GM04503 (cell line): ENCODE data around the gene MBNL1.
"Not testable (repeated sequence)": the region's sequence is repeated elsewhere in the genome, so short reads cannot be mapped to it uniquely, and the experiment has no call there.

ENCODE experiments used
- DNase-seq: peaks from one replicate; pipeline ENCODE4 v3.0.0-alpha.2; 2012; ENCODE audit warnings: low read depth

Gene MBNL1

GRCh38 chr3:152377184-152377570 is 108.4 kb downstream of the MBNL1 start:
- DNase-seq, result no peak

- DNase-seq, result no peak
Observed at GRCh38 chr3:152379415-152380042, 110.8 kb downstream of the MBNL1 start.

GRCh38 chr3:152380043-152380442 is 111.3 kb downstream of the MBNL1 start:
- no peak for DNase-seq

- no peak for DNase-seq
Observed at GRCh38 chr3:152381881-152382295, 113.2 kb downstream of the MBNL1 start.

- no peak for DNase-seq
Observed at GRCh38 chr3:152382312-152383135, 113.8 kb downstream of the MBNL1 start.

- no peak for DNase-seq
Observed at GRCh38 chr3:152383136-152383606, 114.4 kb downstream of the MBNL1 start.

GRCh38 chr3:152384412-152384811 is 115.7 kb downstream of the MBNL1 start:
- DNase-seq, result no peak

GRCh38 chr3:152385761-152386160 is 117.0 kb downstream of the MBNL1 start:
- peak; percentile 74 for DNase-seq

GRCh38 chr3:152386208-152386607 is 117.5 kb downstream of the MBNL1 start:
- no peak for DNase-seq

- DNase-seq, result no peak
Observed at GRCh38 chr3:152388631-152389030, 119.9 kb downstream of the MBNL1 start.

- no peak for DNase-seq
Observed at GRCh38 chr3:152389316-152389934, 120.7 kb downstream of the MBNL1 start.

- DNase-seq, result no peak
Observed at GRCh38 chr3:152390647-152391046, 121.9 kb downstream of the MBNL1 start.

GRCh38 chr3:152391671-152392070 is 122.9 kb downstream of the MBNL1 start:
- no peak for DNase-seq

GRCh38 chr3:152392272-152392880 is 123.6 kb downstream of the MBNL1 start:
- DNase-seq, result no peak

GRCh38 chr3:152394246-152394645 is 125.5 kb downstream of the MBNL1 start:
- no peak for DNase-seq

GRCh38 chr3:152395764-152396163 is 127.0 kb downstream of the MBNL1 start:
- no peak for DNase-seq

GRCh38 chr3:152396867-152397266 is 128.1 kb downstream of the MBNL1 start:
- no peak for DNase-seq

GRCh38 chr3:152397348-152397747 is 128.6 kb downstream of the MBNL1 start:
- not testable (repeated sequence) for DNase-seq

GRCh38 chr3:152398495-152398894 is 129.8 kb downstream of the MBNL1 start:
- DNase-seq, result no peak

- no peak for DNase-seq
Observed at GRCh38 chr3:152399374-152399773, 130.6 kb downstream of the MBNL1 start.

- DNase-seq, result peak; percentile 30
Observed at GRCh38 chr3:152400887-152401286, 132.2 kb downstream of the MBNL1 start.

- no peak for DNase-seq
Observed at GRCh38 chr3:152402695-152403451, 134.1 kb downstream of the MBNL1 start.
